GM19099 (cell line): Measurements from ENCODE around the gene DAPK2.

Experiments used
- POLR2A ChIP-seq: IDR thresholded peaks from 3 replicates; pipeline ENCODE4 v1.6.1; 2011; ENCODE audit warnings: low read depth; ENCODE audit not compliant: insufficient read length; ENCODE audit errors: extremely low read depth

DAPK2 gene

DNA sequence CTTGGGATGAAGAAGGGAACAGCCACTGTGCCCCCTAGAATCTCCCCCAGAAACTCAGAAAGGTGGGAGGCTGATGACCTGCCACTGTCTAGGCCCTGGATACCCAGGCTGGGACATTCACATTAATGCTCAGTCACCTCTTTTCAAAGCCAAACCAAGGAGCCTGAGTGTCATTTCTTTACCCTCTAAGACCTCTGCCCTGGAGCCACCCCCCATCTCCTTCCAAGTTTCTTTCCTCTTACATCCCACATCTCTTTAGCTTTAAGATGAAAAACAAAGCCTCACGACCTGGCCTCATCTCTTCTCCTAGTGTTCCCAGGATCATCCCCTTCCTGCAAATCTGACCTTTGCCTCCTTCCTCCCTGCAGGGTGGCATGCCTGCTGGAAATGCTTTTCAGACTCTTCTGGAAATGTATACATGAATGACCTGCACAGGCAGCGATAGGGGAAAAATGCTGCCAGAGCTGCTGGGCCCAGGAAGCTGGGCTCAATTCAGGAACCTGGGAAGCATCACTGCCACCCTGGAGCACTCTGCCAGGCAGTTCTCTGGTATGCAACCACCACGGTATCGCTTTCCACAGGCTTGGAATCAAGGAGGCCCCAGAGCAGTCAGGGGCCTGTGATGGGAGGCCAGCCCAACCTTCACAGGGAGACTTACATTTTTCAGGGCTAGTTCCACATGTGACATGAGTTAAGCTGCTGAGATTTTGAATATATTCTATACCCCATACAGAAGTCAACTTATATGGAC lies 67.6 kb downstream of the DAPK2 start:
- no peak for TF ChIP-seq POLR2A

DNA sequence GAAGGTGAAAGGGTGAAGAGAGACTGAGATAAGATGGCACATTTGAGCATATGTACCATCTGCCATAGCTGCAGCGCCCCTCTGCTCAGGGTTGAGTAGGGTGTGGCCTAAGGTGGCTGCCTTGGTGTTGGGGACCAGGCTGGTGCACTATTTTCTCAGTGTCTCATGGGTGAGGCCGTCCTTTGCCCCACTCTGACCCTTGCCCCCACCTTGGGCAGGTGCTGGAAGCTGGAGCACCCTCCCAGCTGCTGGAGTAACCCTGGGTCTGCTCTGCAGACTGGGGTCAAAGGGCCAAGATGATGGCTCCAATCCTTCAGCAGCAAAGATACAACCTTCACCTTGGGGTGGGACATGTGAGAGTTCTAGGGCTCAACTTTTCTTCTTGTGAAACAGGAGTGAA lies 69.2 kb downstream of the DAPK2 start:
- no peak for TF ChIP-seq POLR2A

DNA sequence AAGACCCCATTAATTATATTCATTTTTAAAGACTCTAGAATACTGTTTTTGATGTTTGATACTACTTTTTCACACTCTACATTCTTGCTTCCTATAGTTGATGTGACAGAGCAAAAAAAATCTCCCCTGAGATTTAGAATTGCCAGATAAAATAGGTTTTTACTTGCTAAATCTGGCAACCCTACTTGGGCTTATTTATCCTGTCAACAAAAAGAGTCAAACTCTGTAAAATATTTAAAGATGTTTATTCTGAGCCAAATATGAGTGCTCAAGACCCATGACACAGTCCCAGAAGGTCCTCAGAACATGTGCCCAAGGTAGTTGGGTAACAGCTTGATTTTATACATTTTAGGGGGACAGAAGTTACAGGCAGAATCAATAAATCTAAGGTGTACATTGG lies 72.3 kb downstream of the DAPK2 start:
- TF ChIP-seq POLR2A = no peak

DNA sequence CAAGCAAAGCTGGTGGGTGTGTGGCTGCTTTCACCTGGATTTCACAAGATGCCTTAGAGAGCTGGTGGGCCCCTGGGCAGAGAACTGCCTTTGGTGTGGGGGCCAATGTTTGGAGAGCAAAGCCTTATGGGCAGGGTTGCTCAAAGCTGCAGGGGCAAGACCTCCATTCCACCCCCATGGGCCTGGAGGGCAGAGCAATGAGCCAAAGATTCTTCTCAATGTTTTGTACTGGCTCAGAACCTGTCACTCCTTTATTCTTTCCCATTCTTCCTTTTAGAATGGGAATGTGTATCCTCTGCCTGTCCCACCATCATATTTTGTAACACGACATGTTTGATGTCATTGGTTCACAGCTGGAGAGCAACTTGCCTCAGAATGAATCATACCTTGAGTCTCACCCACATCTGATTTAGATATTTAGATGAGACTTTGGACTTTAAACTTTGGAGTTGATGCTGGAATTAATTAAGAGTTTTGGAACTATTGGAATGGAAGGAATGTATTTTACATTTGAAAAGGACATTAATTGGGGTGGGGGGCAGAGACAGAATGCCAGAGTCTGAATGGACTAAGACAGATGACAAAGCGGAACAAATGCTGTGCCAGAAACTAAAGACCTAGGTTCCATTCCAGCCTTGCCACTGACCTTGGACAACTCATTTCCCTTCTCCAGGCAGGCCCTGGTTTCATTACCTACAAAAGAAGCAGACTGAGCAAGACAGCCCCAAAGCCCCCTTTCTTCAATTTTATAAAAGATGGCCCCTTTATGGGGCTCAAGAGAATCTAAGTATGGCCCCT lies 72.9 kb downstream of the DAPK2 start:
- no peak for TF ChIP-seq POLR2A

DNA sequence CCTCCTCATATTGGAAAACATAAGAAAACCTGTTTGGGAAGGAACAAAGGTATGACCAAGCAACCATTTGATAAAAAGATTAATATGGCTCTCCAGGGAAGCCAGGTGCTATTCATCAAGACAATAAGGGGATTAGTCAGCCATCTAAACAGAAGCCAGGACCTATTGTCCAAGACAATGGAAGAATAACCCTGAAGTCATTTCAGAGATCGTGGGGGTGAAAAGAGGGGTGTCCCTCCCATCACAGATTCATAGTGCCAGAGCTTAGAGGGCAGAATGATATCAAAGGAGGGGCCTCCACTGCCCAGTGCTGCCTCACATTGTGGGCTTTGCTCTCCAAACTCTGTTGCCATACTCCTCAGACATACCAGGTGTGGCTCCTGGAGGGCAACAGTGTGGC lies 73.5 kb downstream of the DAPK2 start:
- no peak for TF ChIP-seq POLR2A

DNA sequence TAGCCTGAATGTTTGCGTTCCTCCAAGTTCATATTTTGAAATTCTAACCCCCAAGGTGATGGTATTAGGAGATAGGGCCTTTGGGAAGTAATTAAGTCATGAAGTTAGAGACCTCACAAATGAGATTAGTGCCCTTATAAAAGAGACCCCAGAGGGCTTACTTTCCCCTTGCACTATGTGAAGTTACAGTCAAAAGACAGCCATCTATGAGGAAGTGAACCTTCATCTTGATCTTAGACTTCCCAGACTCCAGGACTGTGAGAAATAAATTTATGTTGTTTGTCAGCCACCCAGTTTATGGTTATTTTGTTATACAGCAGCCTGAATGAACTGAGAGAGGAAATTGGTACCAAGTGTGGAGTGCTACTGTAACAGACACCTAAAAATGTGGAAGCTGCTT lies 74.4 kb downstream of the DAPK2 start:
- no peak for TF ChIP-seq POLR2A

DNA sequence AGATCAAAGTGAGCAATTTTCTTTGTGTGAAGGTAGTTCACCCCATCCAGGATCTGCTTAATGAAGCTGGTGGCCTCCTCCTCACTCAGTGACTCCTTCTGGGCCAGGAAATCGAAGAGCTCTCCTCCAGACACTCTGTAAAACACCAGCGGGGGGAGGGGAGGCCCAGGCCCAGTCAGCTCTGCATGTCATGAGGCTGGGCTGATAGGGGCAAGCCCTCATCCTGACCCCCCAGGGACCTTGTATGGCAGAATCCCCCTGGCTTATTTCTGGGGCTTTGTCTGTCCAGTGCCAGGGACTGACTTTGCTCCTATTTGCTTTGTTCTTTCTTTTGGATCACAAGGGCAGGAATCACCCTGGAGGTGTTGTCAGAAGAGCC lies 74.9 kb downstream of the DAPK2 start:
- no peak for TF ChIP-seq POLR2A

DNA sequence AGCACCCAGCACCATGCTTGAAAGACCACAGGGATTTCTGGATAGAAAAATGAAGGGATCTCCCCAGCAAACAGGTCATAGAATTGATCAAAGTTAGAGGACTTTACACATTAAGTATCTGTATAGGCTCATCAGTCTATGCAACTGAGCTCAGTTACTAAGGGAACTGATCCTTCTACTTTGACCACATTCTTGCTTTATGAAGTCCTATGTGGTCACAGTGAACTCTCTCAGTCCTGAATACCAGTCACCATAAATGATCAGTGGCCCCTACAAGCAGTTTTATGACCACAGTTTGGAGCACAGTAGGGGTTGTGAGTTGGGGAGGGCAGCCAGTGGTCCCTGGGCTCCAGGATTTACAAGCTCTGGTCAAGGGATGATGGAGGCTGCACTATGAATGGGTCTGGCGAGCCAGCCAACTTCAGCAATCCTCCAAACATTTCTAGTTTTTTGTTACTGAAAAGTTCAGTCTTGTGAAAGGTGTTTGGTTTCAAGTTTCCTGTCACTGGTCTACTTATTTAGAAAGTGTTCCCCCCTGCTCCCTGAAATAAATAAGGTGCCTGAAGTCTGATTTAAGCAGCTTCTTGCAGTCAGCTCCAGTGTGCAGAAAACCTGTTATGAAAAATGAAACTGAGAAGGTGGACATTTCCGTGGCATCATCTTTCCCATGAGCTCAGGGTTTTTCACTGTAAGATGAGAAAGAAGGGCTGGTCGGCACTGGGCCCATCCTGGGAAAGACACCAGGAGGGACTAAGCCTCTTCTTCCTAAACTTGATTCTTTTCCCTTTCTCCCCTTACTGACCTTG lies 75.5 kb downstream of the DAPK2 start:
- TF ChIP-seq POLR2A = no peak

DNA sequence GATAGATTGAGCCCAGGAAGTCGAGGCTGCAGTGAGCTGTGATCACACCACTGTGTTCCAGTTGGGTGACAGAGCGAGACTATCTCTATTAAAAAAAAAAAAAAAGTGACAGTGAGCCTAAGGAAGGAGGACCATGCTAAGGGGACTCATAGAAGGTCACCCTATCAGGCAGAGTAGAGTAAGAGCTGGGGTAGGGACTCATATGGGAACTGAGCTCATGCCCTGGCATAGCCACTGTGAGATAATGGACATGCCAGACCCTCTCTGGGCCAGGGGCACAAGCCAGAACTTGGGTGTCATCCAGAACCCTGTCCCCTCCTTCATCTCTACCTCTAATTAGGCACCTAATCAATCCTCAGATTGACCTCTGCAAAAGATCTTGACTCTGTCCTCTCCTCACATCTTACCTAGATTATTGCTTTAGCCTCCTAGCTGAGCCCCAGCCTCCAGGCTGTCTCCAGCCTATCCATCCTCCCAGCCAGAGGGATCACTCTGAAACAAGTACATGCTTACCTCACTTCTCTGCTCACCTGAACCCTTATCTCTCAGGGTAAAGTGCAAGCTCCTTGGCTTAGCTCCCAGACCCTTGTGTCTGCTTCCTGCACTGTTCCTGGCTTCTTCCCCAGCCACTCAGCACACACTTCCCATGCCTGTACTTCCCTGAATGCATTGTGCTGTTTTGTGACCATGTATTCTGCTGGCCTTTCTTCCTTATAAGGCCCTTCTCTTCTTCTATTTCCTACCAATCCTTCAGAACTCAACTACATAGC lies 76.4 kb downstream of the DAPK2 start:
- TF ChIP-seq POLR2A = no peak

DNA sequence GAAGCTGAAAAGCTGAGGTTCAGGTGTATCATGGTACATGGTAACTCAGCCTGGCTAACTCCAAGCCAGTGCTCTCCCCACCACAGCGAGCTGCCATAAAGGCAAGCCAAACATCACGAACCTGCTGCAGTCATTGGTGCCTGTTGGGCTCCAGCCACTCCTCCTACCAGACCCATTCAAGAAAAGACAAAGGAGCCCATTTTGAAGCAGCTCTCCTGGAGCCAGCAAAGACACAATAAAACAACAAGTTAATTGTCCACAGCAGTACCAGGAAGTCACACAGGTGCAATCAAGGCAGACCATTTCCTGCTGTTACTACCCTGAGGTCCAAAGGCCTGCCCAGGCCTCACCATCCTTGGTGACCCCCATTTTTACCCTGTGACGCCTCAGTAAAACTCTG lies 77.6 kb downstream of the DAPK2 start:
- no peak for TF ChIP-seq POLR2A

DNA sequence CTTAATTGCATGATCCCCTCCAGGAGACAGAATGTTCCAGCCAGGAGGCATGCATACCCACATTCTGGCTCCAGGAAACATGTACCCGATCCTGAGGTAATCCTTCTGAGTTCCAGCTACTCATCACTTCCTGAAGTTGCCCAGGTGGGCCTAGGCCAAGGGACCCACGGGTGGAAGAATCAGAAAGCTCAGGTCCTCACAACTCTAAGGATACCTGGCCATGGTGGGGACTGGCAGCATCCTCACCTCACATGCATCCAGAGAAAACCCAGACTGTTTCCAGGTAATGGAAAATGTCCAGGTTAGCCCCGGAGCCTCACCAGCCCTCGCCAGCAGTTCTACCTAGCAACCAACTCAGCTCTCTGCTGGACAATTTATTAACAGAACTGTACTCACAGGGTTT lies 78.2 kb downstream of the DAPK2 start:
- no peak for TF ChIP-seq POLR2A

DNA sequence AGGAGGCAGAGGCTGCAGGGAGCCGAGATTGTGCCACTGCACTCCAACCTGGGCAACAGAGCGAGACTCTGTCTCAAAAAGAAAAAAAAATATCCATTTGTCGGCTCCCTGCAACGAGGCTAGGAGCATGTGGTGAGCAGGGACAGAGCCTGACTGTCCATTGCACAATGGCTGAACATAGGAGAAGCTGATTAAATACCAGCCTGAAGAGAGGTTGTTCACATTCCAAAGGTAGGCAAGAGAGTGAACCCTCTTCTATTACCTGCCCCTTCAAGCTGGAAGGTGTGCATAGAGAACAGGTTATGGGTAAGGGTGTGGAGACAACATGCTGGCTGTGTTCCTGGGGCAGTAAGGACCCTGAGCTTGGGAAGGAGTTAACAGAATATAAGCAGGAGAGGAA lies 78.7 kb downstream of the DAPK2 start:
- TF ChIP-seq POLR2A = no peak

DNA sequence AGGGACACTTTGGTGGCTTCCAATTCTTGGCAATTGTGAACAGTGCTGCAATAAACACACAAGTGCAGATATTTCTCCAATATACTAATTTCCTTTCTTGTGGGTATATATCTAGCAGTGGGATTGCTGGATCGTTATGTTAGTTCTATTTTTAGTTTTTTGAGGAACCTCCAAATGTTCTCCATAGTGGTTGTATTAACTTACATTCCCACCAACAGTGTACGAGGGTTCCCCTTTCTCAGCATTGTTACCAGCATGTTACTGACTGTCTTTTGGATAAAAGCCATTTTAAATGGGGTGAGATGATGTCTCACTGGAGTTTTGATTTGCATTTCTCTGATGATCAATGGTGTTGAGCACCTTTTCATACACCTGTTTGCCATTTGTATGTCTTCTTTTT lies 92.8 kb downstream of the DAPK2 start:
- no peak for TF ChIP-seq POLR2A

DNA sequence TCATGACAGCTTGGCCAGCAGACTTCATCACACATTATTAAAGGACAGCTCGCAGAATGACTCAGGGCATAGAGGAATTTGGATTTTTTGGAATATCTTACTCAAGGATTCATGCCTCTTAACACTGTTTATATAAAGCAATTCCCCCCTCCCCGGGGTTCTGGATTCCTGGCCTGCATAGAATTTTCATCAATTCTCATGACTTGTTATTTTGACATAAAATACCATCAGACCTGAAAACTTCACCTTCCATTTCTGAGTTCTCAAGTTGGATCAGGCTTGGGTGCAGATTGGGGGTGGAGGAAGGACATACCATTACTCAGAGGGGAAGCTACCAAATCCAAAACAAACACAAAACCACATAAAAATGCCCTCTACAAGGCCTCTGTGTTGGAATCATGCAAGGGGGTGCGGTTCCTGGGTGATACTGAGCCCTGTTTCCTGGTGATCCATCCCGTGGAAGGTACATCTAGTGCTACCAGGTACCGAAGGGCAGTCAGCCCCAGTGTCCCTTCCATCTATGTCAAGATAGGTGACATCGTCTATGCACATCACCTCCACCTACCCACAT lies 95.3 kb downstream of the DAPK2 start:
- no peak for TF ChIP-seq POLR2A
